SK-N-SH (cell line): ENCODE results near the gene AUP1. TPM values are rescaled to one million over a fixed set of nuclear protein-coding genes. Genes with fewer than 3 reads are reported as not detected.

Source experiments
- CTCF ChIA-PET: fragments of 300-600, 350-600 bp; formaldehyde crosslinking; extraction: SDS; loops from one replicate; lab custom pipeline; 2021; lab: Yijun Ruan, JAX
- POLR2A ChIA-PET: fragments of 350-600 bp; sonication (Branson Sonifier 250); formaldehyde crosslinking; extraction: SDS; loops from one replicate; lab custom pipeline; 2020; ENCODE audit warnings: antibody characterized with exemption, inconsistent platforms; lab: Yijun Ruan, JAX
- DNase-seq: peaks from one replicate; pipeline ENCODE4 v3.0.0; 2012
- H2AFZ ChIP-seq: fragments of 200-600 bp; sonication (generic); 2 replicates; pipeline ENCODE4 v1.8.1; 2016; ENCODE audit warnings: antibody characterized with exemption, mild to moderate bottlenecking, low read depth
- H3F3A ChIP-seq: fragments of 200-600 bp; sonication (generic); replicated peaks from 2 replicates; pipeline ENCODE3; 2016; ENCODE audit warnings: antibody characterized with exemption, mild to moderate bottlenecking; ENCODE audit not compliant: insufficient read depth
- H3K27ac ChIP-seq, 2 experiments: fragments of 200-500 bp in 1 of 2; fragments of 200-600 bp in 1 of 2; sonication (Bioruptor generic) in 1 of 2; sonication (generic), shearing (Covaris generic) in 1 of 2; 2 replicates each; pipeline versions ENCODE4 v1.5.1 to v1.6.1; 2014 to 2016; ENCODE audit warnings: low read depth in 2 of 2, inconsistent platforms in 1 of 2, low read length in 1 of 2, mild to moderate bottlenecking in 1 of 2, mixed read lengths in 1 of 2
- H3K27me3 ChIP-seq: fragments of 200-600 bp; sonication (generic), shearing (Covaris generic); 2 replicates; pipeline ENCODE4 v1.6.1; 2016; ENCODE audit warnings: mixed run types; ENCODE audit not compliant: insufficient read depth
- H3K36me3 ChIP-seq, 2 experiments: fragments of 200-500 bp in 1 of 2; fragments of 200-600 bp in 1 of 2; sonication (Bioruptor generic) in 1 of 2; sonication (generic) in 1 of 2; replicated peaks in 1 of 2; 2 replicates each; pipeline versions ENCODE3 to v1.5.1; 2014 to 2016; ENCODE audit warnings: low read length in 1 of 2, mild to moderate bottlenecking in 1 of 2; ENCODE audit not compliant: insufficient read depth in 2 of 2, control insufficient read depth in 1 of 2
- H3K4me1 ChIP-seq, 2 experiments: fragments of 200-500 bp in 1 of 2; fragments of 200-600 bp in 1 of 2; sonication (Bioruptor generic) in 1 of 2; sonication (generic), shearing (Covaris generic) in 1 of 2; 2 replicates each; pipeline versions ENCODE4 v1.5.1 to v1.6.1; 2014 to 2016; ENCODE audit warnings: low read depth in 1 of 2, low read length in 1 of 2, mixed run types in 1 of 2; ENCODE audit not compliant: insufficient read depth in 2 of 2, control insufficient read depth in 1 of 2
- H3K4me2 ChIP-seq: fragments of 200-600 bp; sonication (generic), shearing (Covaris generic); 2 replicates; pipeline ENCODE4 v1.6.1; 2017; ENCODE audit warnings: mixed run types
- H3K4me3 ChIP-seq, 2 experiments: fragments of 200-500 bp in 1 of 2; fragments of 200-600 bp in 1 of 2; sonication (Bioruptor generic) in 1 of 2; sonication (generic), shearing (Covaris generic) in 1 of 2; 2 replicates each; pipeline versions ENCODE4 v1.5.1 to v1.8.1; 2014 to 2016; ENCODE audit warnings: low read depth in 2 of 2, inconsistent platforms in 1 of 2, low read length in 1 of 2, mild to moderate bottlenecking in 1 of 2, mixed read lengths in 1 of 2, moderate library complexity in 1 of 2
- H3K79me2 ChIP-seq: fragments of 200-600 bp; sonication (generic); 2 replicates; pipeline ENCODE4 v1.8.1; 2017; ENCODE audit warnings: mild to moderate bottlenecking; ENCODE audit not compliant: insufficient read depth
- H3K9ac ChIP-seq: fragments of 200-600 bp; sonication (generic); 2 replicates; pipeline ENCODE4 v1.6.1; 2017; ENCODE audit warnings: mixed run types
- H3K9me2 ChIP-seq: fragments of 200-600 bp; sonication (generic); 2 replicates; pipeline ENCODE4 v1.6.1; 2017; ENCODE audit warnings: mixed run types
- H3K9me3 ChIP-seq: fragments of 200-600 bp; sonication (generic); 2 replicates; pipeline ENCODE4 v1.6.1; 2017; ENCODE audit warnings: mixed run types, mild to moderate bottlenecking, moderate library complexity
- H4K20me1 ChIP-seq: fragments of 200-600 bp; sonication (generic); 2 replicates; pipeline ENCODE4 v1.6.1; 2017; ENCODE audit warnings: mild to moderate bottlenecking, mixed run types; ENCODE audit not compliant: insufficient read depth
- CHD2 ChIP-seq: fragments of 150-350 bp; IDR thresholded peaks from 2 replicates; pipeline ENCODE4 v1.6.1; 2018; ENCODE audit warnings: low read length; ENCODE audit not compliant: partially characterized antibody
- ELF1 ChIP-seq: IDR thresholded peaks from 2 replicates; pipeline ENCODE4 v1.4.0; 2012
- EP300 ChIP-seq, 2 experiments: IDR thresholded peaks; 2 replicates each; pipeline versions ENCODE4 v1.4.0 to v1.6.1; 2012; ENCODE audit warnings: borderline replicate concordance in 1 of 2, low read depth in 1 of 2, low read length in 1 of 2
- FOSL2 ChIP-seq: IDR thresholded peaks from 2 replicates; pipeline ENCODE4 v1.4.0; 2012; ENCODE audit warnings: low read depth, mild to moderate bottlenecking, moderate library complexity, borderline replicate concordance
- GATA2 ChIP-seq: sonication (generic); formaldehyde crosslinking; IDR thresholded peaks from 2 replicates; pipeline ENCODE4 v1.5.0; 2020; ENCODE audit warnings: mild to moderate bottlenecking, missing genetic modification reagents
- RCOR1 ChIP-seq: fragments of 150-350 bp; IDR thresholded peaks from 2 replicates; pipeline ENCODE4 v1.6.1; 2017; ENCODE audit warnings: antibody characterized with exemption, low read length
- RFX5 ChIP-seq: IDR thresholded peaks from 2 replicates; pipeline ENCODE4 v1.6.1; 2012; ENCODE audit warnings: mild to moderate bottlenecking, improper control_type of control experiment, low read length
- RXRA ChIP-seq: IDR thresholded peaks from 2 replicates; pipeline ENCODE4 v1.4.0; 2012; ENCODE audit warnings: low read depth, mild to moderate bottlenecking, borderline replicate concordance
- SMC3 ChIP-seq: IDR thresholded peaks from 2 replicates; pipeline ENCODE4 v1.6.1; 2012; ENCODE audit warnings: low read depth, low read length, improper control_type of control experiment
- TAF1 ChIP-seq: IDR thresholded peaks from 2 replicates; pipeline ENCODE4 v1.6.1; 2012; ENCODE audit warnings: low read depth, mild to moderate bottlenecking, low read length, moderate library complexity, borderline replicate concordance
- USF2 ChIP-seq: fragments of 150-350 bp; IDR thresholded peaks from 2 replicates; pipeline ENCODE4 v1.6.1; 2017; ENCODE audit warnings: antibody characterized with exemption, low read length, low read depth, borderline replicate concordance
- YY1 ChIP-seq: IDR thresholded peaks from 2 replicates; pipeline ENCODE4 v1.4.0; 2012; ENCODE audit warnings: low read depth, mild to moderate bottlenecking
- WGBS: methylation state at CpG from one replicate; pipeline ENCODE4 v1.1.6; 2017; ENCODE audit warnings: low lambda C conversion rate; 5-methylcytosine and 5-hydroxymethylcytosine counted together
- polyA plus RNA-seq, 3 experiments: library from polyadenylated mRNA; depleted of rRNA; stranded (reverse); fragments of >200 nt; gene quantifications; 2 replicates each; pipeline ENCODE4 v1.2.3, GENCODE V29; 2012
- TF ChIP-seq, protein P1 (sequence below): fragments of 200-600 bp; sonication (generic); IDR thresholded peaks from 2 replicates; pipeline ENCODE4 v1.6.1; 2017; ENCODE audit warnings: antibody characterized with exemption, mild to moderate bottlenecking, moderate library complexity

AUP1 gene
- polyA plus RNA-seq, 1 of the 3 experiments (the other 2 are of a cell fraction), result 118 TPM

- Histone ChIP-seq H4K20me1 (no peaks in the 10 kb centered on the region), H3K4me2 (no peak overlapping the region), H2AFZ (no peak overlapping the region), H3K9ac (no peak overlapping the region), H3K79me2 (peaks cover 17% of the 10 kb centered on the region; the same call in 1 of the 2 replicates), H3K4me1 (peaks cover 19 to 43% of the 10 kb centered on the region in 2 experiments; a peak in 3 of 4 replicates), H3K9me3 (no peaks in the 10 kb centered on the region), H3K36me3 (peaks cover 15 to 20% of the 10 kb centered on the region in 2 experiments), H3K4me3 (no peak overlapping the region), H3K27ac (no peak overlapping the region), H3F3A (peaks cover 17% of the 10 kb centered on the region), H3K27me3 (no peaks in the 10 kb centered on the region), H3K9me2 (no peaks in the 10 kb centered on the region)
- DNase-seq, result no peak
- CTCF ChIA-PET, result interaction anchor here (1.0 to 7.5 kb wide), 5 partner anchors 9 to 87 kb away, joined by 3 to 56 read pairs (median 3); partner anchors contain the start of genes CCDC142 and TTC31
- TF ChIP-seq USF2, result no peak
- TF ChIP-seq RCOR1, result no peak
- TF ChIP-seq, protein P1, sequence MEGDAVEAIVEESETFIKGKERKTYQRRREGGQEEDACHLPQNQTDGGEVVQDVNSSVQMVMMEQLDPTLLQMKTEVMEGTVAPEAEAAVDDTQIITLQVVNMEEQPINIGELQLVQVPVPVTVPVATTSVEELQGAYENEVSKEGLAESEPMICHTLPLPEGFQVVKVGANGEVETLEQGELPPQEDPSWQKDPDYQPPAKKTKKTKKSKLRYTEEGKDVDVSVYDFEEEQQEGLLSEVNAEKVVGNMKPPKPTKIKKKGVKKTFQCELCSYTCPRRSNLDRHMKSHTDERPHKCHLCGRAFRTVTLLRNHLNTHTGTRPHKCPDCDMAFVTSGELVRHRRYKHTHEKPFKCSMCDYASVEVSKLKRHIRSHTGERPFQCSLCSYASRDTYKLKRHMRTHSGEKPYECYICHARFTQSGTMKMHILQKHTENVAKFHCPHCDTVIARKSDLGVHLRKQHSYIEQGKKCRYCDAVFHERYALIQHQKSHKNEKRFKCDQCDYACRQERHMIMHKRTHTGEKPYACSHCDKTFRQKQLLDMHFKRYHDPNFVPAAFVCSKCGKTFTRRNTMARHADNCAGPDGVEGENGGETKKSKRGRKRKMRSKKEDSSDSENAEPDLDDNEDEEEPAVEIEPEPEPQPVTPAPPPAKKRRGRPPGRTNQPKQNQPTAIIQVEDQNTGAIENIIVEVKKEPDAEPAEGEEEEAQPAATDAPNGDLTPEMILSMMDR, result no peak
- no peak for TF ChIP-seq SMC3
- POLR2A ChIA-PET, result interaction anchor here (0.5 to 1.0 kb wide), 2 partner anchors 11 to 81 kb away, joined by 3 to 6 read pairs; partner anchors contain the start of gene TLX2
- 95% methylated on average over 43 of the region's 45 CpGs for WGBS
Observed at GRCh38 chr2:74503506-74504475, 25.7 kb downstream of the AUP1 start.

DNA sequence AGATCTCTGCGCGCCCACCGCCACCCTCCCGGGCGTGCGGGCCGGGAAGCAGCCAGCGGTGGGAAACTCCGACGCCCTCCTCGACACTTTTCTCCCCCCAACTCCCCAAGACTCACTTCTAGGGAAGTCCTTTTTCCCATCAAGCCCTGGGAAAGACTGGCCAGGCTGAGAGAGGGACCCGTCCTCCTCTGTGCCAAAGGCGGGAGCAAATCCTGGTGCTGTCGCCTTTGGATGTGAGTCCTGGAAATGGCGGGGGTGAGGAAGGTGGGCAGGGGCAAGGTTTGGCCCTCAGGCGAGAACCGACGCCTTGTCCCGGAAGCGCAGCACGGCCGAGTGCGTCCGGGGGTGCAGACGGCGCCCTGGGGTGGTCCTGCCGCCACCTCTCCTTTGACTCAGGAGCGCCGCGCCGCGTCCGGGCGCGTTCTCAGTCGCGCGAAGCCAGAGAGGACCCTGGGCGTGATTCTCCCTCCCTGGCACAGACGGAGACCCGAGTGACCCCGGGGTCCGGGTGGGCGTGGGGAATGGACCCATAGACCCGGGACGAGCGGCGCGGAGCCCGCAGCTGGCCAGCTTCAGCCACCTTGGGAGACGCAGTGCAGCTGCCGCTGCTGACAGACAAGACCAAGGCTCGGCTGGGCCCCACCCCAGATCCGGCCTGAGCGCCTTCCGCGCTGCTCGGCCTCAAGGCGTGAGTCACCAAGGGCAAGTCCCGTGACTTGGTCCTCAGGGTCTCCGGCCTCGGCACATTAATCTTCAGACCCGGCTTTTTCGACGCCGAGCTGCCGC is 26.6 kb downstream of the AUP1 start:
- Histone ChIP-seq H2AFZ (no peak overlapping the region), H3K9me2 (no peaks in the 10 kb centered on the region), H3K27ac (no peak overlapping the region; a peak in 1 of 4 replicates), H3K9ac (no peak overlapping the region), H3F3A (peaks cover 11% of the 10 kb centered on the region), H3K79me2 (peaks cover 17% of the 10 kb centered on the region; the same call in 1 of the 2 replicates), H4K20me1 (no peaks in the 10 kb centered on the region), H3K27me3 (no peaks in the 10 kb centered on the region), H3K4me2 (no peak overlapping the region), H3K4me3 (no peak overlapping the region), H3K9me3 (no peaks in the 10 kb centered on the region), H3K4me1 (peaks cover 12 to 37% of the 10 kb centered on the region in 2 experiments; a peak in 2 of 4 replicates), H3K36me3 (peaks cover 15 to 20% of the 10 kb centered on the region in 2 experiments)
- TF ChIP-seq ELF1 (no peak), YY1 (no peak), RFX5 (no peak), RXRA (no peak), TAF1 (no peak), GATA2 (CRISPR knock-in tag) (no peak), EP300 (IDR thresholded peaks at IDR 0.05; ENCODE audit: borderline replicate concordance in 1 of 2, low read depth in 1 of 2, low read length in 1 of 2) (no peak), FOSL2 (no peak), CHD2 (no peak)
- WGBS, result 91% methylated on average over 47 of the region's 67 CpGs
- peak; percentile 30 for DNase-seq
- CTCF ChIA-PET, result interaction anchor here (1.0 to 7.5 kb wide), 4 partner anchors 10 to 88 kb away, joined by 3 to 56 read pairs (median 7); partner anchors contain the start of genes CCDC142 and TTC31
- POLR2A ChIA-PET, result no interaction called here
